ENCODE results near the gene CCDC127. TPM values are rescaled to one million over a fixed set of nuclear protein-coding genes. Genes with fewer than 3 reads are reported as not detected.
A peak's percentile ranks its signal among the peaks of the same experiment; 100 is the strongest.

Gene CCDC127
- total RNA-seq, 1 donor from 2014 or later = 6.3 TPM

- H3K27ac ChIP-seq (ENCODE audit: low read depth, low read length) = peak overlapping the region; percentile 98
- peaks cover 9 to 24% (median 17%) of the 10 kb centered on the region in 3 donors for H3K36me3 ChIP-seq (ENCODE audit: control insufficient read depth in 3 of 3, insufficient read depth in 3 of 3, low read length in 3 of 3)
- peaks cover 57 to 75% (median 74%) of the 10 kb centered on the region in 3 donors for H3K4me1 ChIP-seq (ENCODE audit: control insufficient read depth in 3 of 3, insufficient read depth in 3 of 3, low read length in 3 of 3)
- H3K9ac ChIP-seq (ENCODE audit: low read depth in 1 of 3, low read length in 3 of 3) = peak overlapping the region; percentile 78 to 93 (median 81)
- H3K27me3 ChIP-seq (ENCODE audit: control insufficient read depth in 3 of 3, insufficient read depth in 3 of 3, low read length in 3 of 3) = peaks cover 0 to 8% (median 0%) of the 10 kb centered on the region in 3 donors
- peak overlapping the region; percentile 78 to 90 (median 88) for H3K4me3 ChIP-seq (ENCODE audit: low read length in 3 of 3)
- no peaks in the 10 kb centered on the region for H3K9me3 ChIP-seq (ENCODE audit: control insufficient read depth in 3 of 3, low read length in 3 of 3)
These were observed 25.3 kb downstream of the CCDC127 start for GRCh38 chr5:192691-192969.

DNA sequence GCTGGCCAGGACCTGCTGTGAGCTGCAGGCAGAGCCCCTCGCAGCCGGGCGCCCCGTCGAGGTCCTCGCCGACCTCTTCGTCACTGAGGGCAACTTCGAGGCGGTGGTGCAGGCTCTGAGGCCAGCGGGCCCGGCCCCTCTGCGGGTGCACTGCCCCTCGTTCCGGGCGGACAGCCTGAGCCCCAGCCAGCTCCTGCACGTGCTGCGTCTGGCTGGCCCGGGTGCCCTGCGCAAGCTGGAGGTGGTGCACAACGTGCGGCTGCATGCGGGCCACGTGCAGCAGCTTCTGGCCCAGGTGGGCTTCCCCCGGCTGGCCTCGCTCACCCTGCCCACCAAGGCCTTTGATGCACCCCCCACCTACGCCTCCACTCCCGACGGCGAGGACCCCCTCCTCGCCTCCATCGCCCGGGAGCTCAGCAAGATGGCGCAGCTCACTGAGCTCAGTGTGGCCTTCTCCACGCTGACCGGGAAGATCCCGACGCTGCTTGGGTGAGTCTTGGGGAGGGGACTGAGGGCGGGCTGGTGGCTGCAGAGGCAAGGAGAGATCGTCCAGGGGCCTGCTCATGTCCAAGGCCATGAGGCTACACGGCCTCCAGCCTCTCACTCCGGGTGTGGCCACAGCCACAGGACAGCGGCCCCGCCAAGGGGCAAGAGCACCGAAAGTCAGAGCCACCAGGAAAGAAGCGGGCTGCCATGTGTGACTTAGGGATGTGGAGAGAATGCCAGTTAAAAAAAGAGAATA, 25.8 kb downstream of the CCDC127 start:
- peak overlapping the region; percentile 98 for H3K27ac ChIP-seq (ENCODE audit: low read depth, low read length)
- H3K4me3 ChIP-seq (ENCODE audit: low read length in 3 of 3) = peak overlapping the region; percentile 78 to 90 (median 88)
- peaks cover 0 to 8% (median 4%) of the 10 kb centered on the region in 3 donors for H3K27me3 ChIP-seq (ENCODE audit: control insufficient read depth in 3 of 3, insufficient read depth in 3 of 3, low read length in 3 of 3)

GRCh38 chr5:191036-191948, 26.7 kb downstream of the CCDC127 start, which contains the start of gene LRRC14B:
TSS of gene LRRC14B (plus strand) at chr5:191495. CDS start at chr5:191539, 44 bp downstream.
- peaks cover 59 to 78% (median 74%) of the 10 kb centered on the region in 3 donors for H3K4me1 ChIP-seq (ENCODE audit: control insufficient read depth in 3 of 3, insufficient read depth in 3 of 3, low read length in 3 of 3)
- H3K4me3 ChIP-seq (ENCODE audit: low read length in 3 of 3) = peak within 1 kb of the TSS; percentile 78 to 90 (median 88)
- H3K9ac ChIP-seq (ENCODE audit: low read depth in 1 of 3, low read length in 3 of 3) = peak within 1 kb of the TSS; percentile 80 to 93 (median 84)
- peak within 1 kb of the TSS; percentile 98 for H3K27ac ChIP-seq (ENCODE audit: low read depth, low read length)
- H3K9me3 ChIP-seq (ENCODE audit: control insufficient read depth in 3 of 3, low read length in 3 of 3) = no peaks in the 10 kb centered on the region
- peaks cover 0 to 8% (median 4%) of the 10 kb centered on the region in 3 donors for H3K27me3 ChIP-seq (ENCODE audit: control insufficient read depth in 3 of 3, insufficient read depth in 3 of 3, low read length in 3 of 3)
- peaks cover 9 to 24% (median 17%) of the 10 kb centered on the region in 3 donors for H3K36me3 ChIP-seq (ENCODE audit: control insufficient read depth in 3 of 3, insufficient read depth in 3 of 3, low read length in 3 of 3)

More for the DNA sequence above, 25.8 kb downstream of the CCDC127 start:
- no peaks in the 10 kb centered on the region for H3K9me3 ChIP-seq (ENCODE audit: control insufficient read depth in 3 of 3, low read length in 3 of 3)
- peaks cover 9 to 24% (median 17%) of the 10 kb centered on the region in 3 donors for H3K36me3 ChIP-seq (ENCODE audit: control insufficient read depth in 3 of 3, insufficient read depth in 3 of 3, low read length in 3 of 3)
- peak overlapping the region; percentile 78 to 93 (median 84) for H3K9ac ChIP-seq (ENCODE audit: low read depth in 1 of 3, low read length in 3 of 3)
- H3K4me1 ChIP-seq (ENCODE audit: control insufficient read depth in 3 of 3, insufficient read depth in 3 of 3, low read length in 3 of 3) = peaks cover 59 to 78% (median 76%) of the 10 kb centered on the region in 3 donors

DNA sequence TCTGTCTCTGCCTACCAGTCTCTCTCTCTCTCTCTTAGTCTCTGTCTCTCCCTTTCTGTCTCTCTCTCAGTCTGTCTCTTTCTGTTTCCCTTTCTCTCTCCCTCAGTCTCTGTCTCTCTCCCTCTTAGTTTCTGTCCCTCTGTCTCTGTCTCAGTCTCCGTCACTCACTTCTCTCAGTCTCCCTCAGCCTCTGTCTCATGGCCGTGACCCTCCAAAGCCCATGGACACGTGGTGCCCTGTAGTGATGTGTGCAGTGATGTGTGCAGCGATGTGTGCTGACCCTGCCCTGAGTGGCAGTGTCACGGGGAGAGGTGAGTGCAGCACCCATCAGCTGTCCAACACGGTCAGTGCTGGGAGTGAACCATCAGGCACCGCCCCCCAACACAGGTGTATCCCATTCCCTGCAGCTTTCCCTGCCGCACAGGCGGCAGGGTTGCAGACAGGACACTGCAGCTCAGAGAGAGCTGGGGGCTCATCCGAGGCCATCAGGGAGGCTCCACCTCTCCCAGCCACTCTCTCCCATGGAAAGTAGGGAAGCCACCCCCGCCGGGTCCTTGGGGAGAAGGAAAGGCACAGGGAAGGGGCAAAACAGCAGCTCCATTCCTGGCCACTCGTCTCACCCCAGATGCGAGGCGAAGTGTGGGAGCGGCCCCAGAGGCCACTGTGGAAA, 27.5 kb downstream of the CCDC127 start:
- Histone ChIP-seq H3K9ac (ENCODE audit: low read depth in 1 of 3, low read length in 3 of 3) (peak overlapping the region; percentile 75 to 90 (median 80)), H3K36me3 (ENCODE audit: control insufficient read depth in 3 of 3, insufficient read depth in 3 of 3, low read length in 3 of 3) (peaks cover 6 to 16% (median 10%) of the 10 kb centered on the region in 3 donors), H3K27ac (ENCODE audit: low read depth, low read length) (peak overlapping the region; percentile 98), H3K4me1 (ENCODE audit: control insufficient read depth in 3 of 3, insufficient read depth in 3 of 3, low read length in 3 of 3) (peaks cover 58 to 71% (median 67%) of the 10 kb centered on the region in 3 donors), H3K9me3 (ENCODE audit: control insufficient read depth in 3 of 3, low read length in 3 of 3) (no peaks in the 10 kb centered on the region), H3K27me3 (ENCODE audit: control insufficient read depth in 3 of 3, insufficient read depth in 3 of 3, low read length in 3 of 3) (peaks cover 0 to 8% (median 4%) of the 10 kb centered on the region in 3 donors), H3K4me3 (ENCODE audit: low read length in 3 of 3) (peak overlapping the region; percentile 11 to 67 (median 64))

GRCh38 chr5:189976-190365, 28.0 kb downstream of the CCDC127 start:
- peak overlapping the region; percentile 98 for H3K27ac ChIP-seq (ENCODE audit: low read depth, low read length)
- peak overlapping the region; percentile 75 to 90 (median 80) for H3K9ac ChIP-seq (ENCODE audit: low read depth in 1 of 3, low read length in 3 of 3)
- peak overlapping the region in 2 of 3 donors; percentile 64 to 67 for H3K4me3 ChIP-seq (ENCODE audit: low read length in 3 of 3)
- H3K36me3 ChIP-seq (ENCODE audit: control insufficient read depth in 3 of 3, insufficient read depth in 3 of 3, low read length in 3 of 3) = peaks cover under 1 to 11% (median 5%) of the 10 kb centered on the region in 3 donors
- peaks cover 53 to 65% (median 61%) of the 10 kb centered on the region in 3 donors for H3K4me1 ChIP-seq (ENCODE audit: control insufficient read depth in 3 of 3, insufficient read depth in 3 of 3, low read length in 3 of 3)
- no peaks in the 10 kb centered on the region for H3K9me3 ChIP-seq (ENCODE audit: control insufficient read depth in 3 of 3, low read length in 3 of 3)
- H3K27me3 ChIP-seq (ENCODE audit: control insufficient read depth in 3 of 3, insufficient read depth in 3 of 3, low read length in 3 of 3) = peaks cover 0 to 8% (median 4%) of the 10 kb centered on the region in 3 donors

GRCh38 chr5:189486-189885, 28.5 kb downstream of the CCDC127 start:
- Histone ChIP-seq H3K27me3 (ENCODE audit: control insufficient read depth in 3 of 3, insufficient read depth in 3 of 3, low read length in 3 of 3) (peaks cover 0 to 8% (median 4%) of the 10 kb centered on the region in 3 donors), H3K4me3 (ENCODE audit: low read length in 3 of 3) (peak overlapping the region in 2 of 3 donors; percentile 59 to 64), H3K9ac (ENCODE audit: low read depth in 1 of 3, low read length in 3 of 3) (peak overlapping the region; percentile 65 to 90 (median 80)), H3K9me3 (ENCODE audit: control insufficient read depth in 3 of 3, low read length in 3 of 3) (no peaks in the 10 kb centered on the region), H3K4me1 (ENCODE audit: control insufficient read depth in 3 of 3, insufficient read depth in 3 of 3, low read length in 3 of 3) (peaks cover 48 to 60% (median 56%) of the 10 kb centered on the region in 3 donors), H3K36me3 (ENCODE audit: control insufficient read depth in 3 of 3, insufficient read depth in 3 of 3, low read length in 3 of 3) (peaks cover 0 to 8% (median 0%) of the 10 kb centered on the region in 3 donors), H3K27ac (ENCODE audit: low read depth, low read length) (peak overlapping the region; percentile 98)

DNA sequence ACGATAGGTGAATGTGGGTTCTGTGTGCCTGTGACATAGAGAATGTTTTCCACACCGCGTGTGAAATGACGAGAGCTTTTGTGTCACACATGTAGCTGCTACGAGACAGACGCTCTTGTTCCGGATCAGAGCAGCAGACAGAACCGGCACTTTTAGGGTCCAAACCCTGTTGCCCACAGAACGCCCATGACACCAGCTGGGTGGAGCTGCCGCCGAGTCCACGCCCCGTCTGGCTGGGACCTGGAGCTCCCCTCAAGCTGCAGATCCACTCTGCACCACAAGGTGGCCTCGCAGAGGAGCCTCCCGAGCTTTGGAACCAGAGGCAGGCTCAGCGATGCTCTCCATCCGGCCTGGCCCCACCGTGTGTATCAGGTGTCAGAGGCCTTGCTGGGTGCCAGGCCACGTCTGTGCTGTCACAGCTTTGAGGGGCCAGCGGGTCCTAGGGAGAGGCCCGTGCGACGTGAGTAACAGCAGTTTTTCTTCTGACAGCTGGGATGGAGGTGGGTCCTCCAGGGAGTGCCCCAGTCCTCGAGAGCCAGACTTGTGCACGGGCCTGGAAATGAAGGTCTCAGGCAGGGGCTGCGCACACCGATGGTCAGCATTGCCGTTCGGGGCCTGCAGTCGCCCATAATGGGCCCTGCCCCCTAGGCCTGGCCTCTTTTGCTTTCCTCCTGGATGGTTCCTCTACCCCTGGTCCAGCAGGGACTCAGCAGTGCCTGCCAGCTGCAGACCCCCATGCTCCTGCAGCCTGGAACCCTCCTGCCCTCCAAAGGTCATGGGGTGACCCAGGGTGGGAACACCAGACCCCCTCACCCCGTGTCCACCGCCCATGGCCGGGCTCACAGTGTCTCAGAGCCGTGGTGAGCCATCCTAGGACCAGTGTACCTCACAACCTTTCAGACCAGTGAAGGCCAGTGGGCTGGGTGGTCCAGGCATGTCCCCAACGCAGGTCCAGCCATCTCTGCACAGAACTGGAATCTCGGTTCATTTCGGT, 29.2 kb downstream of the CCDC127 start:
- peak overlapping the region; percentile 98 for H3K27ac ChIP-seq (ENCODE audit: low read depth, low read length)
- H3K9me3 ChIP-seq (ENCODE audit: control insufficient read depth in 3 of 3, low read length in 3 of 3) = no peaks in the 10 kb centered on the region
- peaks cover 0 to 7% (median 4%) of the 10 kb centered on the region in 3 donors for H3K27me3 ChIP-seq (ENCODE audit: control insufficient read depth in 3 of 3, insufficient read depth in 3 of 3, low read length in 3 of 3)
- H3K4me1 ChIP-seq (ENCODE audit: control insufficient read depth in 3 of 3, insufficient read depth in 3 of 3, low read length in 3 of 3) = peaks cover 42 to 54% (median 49%) of the 10 kb centered on the region in 3 donors
- peak overlapping the region; percentile 59 to 64 (median 62) for H3K4me3 ChIP-seq (ENCODE audit: low read length in 3 of 3)
- H3K9ac ChIP-seq (ENCODE audit: low read depth in 1 of 3, low read length in 3 of 3) = peak overlapping the region; percentile 65 to 90 (median 80)
- peaks cover 0 to 8% (median 0%) of the 10 kb centered on the region in 3 donors for H3K36me3 ChIP-seq (ENCODE audit: control insufficient read depth in 3 of 3, insufficient read depth in 3 of 3, low read length in 3 of 3)

DNA sequence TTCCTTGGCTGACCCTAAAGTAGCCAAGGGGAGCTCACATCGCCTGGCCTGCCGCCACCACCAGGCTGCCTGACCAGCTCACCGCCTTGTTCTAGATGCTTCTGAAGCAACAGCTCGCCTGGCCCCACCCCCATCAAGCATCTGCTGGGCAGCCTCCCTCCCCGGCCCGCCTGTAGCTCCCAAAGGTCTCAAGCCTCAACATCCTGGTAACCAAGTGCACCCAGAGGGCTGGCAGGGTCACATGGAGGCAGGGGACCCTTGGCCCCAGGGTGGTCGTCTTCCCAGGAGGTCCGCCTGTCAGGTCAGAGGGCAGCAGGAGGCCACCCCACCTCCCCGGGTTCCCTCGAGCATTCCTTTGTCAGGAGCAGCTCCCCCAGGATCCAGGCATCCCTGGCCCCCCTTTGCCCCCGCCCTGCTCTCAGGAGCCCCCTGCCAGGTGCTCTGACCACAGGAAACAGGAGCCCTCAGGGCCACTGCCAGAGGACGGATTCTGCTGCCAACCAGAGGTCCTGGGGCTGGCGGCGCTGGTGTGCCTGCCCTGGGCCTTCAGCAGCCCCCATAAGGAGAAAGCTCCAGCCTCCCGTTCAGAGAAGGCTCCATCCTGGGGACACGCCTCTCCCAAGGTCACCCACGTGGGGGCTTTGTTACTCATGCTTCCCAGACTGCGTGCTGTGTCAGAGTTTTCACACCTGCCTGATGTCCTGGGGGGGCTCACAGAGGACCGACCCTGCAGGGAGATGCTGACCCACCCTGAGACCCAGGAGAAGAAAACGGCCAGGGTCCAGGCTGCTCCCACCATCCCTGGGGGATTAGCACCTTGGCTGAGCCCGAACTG, 30.1 kb downstream of the CCDC127 start:
- Histone ChIP-seq H3K36me3 (ENCODE audit: control insufficient read depth in 3 of 3, insufficient read depth in 3 of 3, low read length in 3 of 3) (peaks cover 0 to 7% (median 0%) of the 10 kb centered on the region in 3 donors), H3K4me3 (ENCODE audit: low read length in 3 of 3) (peak overlapping the region; percentile 59 to 64 (median 62)), H3K27me3 (ENCODE audit: control insufficient read depth in 3 of 3, insufficient read depth in 3 of 3, low read length in 3 of 3) (peaks cover 0 to 6% (median 4%) of the 10 kb centered on the region in 3 donors), H3K9ac (ENCODE audit: low read depth in 1 of 3, low read length in 3 of 3) (peak overlapping the region; percentile 63 to 71 (median 70)), H3K9me3 (ENCODE audit: control insufficient read depth in 3 of 3, low read length in 3 of 3) (no peaks in the 10 kb centered on the region), H3K27ac (ENCODE audit: low read depth, low read length) (peak overlapping the region; percentile 65), H3K4me1 (ENCODE audit: control insufficient read depth in 3 of 3, insufficient read depth in 3 of 3, low read length in 3 of 3) (peaks cover 40 to 51% (median 47%) of the 10 kb centered on the region in 3 donors)

Data from skeletal muscle tissue (tissue), 4 donors.